Activated gamma-delta T cell treated with anti-CD3 and anti-CD28 coated beads, Interleukin-2, amount 50 U/mL, for 16 hours (primary cell): ENCODE measurements around the gene ZNF799.
"Not testable (repeated sequence)": the region's sequence is repeated elsewhere in the genome, so short reads cannot be mapped to it uniquely, and the experiment has no call there.

ENCODE experiments used
- DNase-seq: peaks from one replicate; pipeline ENCODE4 v3.0.0-alpha.2; 2020; ENCODE audit warnings: low read depth

ZNF799 gene

GRCh38 chr19:12362236-12362635 lies 38.8 kb downstream of the ZNF799 start:
- not testable (repeated sequence) for DNase-seq

GRCh38 chr19:12353375-12353774 lies 47.7 kb downstream of the ZNF799 start:
- DNase-seq, result no peak

GRCh38 chr19:12350890-12351197 lies 50.2 kb downstream of the ZNF799 start:
- DNase-seq, result no peak

GRCh38 chr19:12350185-12350889 lies 50.7 kb downstream of the ZNF799 start:
- DNase-seq, result no peak

- DNase-seq, result no peak
Observed at GRCh38 chr19:12346896-12347295, 54.2 kb downstream of the ZNF799 start.

- DNase-seq, result no peak
Observed at GRCh38 chr19:12345197-12345596, 55.9 kb downstream of the ZNF799 start.
